ENCODE results near the gene CST7.

The CST7 gene

DNA sequence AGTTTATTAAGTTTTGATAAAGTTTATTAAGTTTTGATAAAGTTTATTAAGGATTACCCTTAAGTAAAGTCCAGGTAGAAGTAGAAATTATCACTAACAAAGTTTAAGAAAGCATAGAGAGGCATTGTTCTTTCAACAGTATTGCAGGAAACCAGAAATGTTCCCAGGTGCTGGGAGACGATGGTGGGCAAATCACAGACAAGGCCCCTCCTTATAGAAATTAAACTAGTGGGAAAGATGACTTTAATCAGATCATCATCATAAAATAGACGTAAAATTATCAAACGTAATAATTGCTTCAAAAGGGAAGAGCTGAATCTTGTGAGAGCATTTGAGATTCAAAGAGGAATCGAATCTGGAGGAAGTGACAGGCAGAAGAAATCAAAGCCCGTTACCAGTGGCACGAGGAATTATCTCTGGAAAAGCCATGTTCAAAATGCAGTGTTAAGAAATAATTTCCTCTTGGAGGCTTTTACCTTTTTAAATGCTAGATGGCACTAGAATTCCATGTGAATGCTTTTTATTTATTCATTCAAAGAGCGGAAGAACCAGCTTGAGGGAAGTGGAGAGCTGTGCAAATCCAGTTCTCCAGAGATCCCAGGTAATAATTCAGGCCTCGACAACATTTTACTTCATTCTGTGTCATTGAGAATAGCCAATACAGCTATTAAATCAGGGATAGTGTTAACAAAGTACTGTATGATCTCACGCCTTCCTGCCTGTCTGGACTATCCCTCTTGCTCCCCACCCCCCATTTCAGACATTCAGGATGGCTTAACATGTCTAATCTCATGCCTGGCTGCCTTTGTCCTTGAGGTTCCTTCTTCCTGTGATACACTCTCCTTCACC lies 44.5 kb downstream of the CST7 start:
- Histone ChIP-seq H3K27ac (ENCODE audit: low read length) (peak overlapping the region; percentile 69; the same call in 1 of the 2 replicates), H2AFZ (ENCODE audit: low read length) (peak overlapping the region; percentile 50)

DNA sequence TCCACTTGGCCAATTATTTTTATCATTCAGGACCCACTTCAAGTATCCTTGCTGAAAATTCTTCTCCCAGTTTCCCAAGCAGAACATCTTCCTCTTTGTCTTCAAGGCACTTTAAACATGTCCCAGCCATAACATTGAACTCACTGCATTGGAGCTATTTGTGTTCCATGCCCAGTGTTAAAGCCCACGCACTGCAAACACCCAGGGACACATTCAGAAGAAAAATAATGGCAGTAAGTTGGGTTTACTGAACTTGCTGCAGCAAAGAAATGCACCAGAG lies 45.1 kb downstream of the CST7 start:
- Histone ChIP-seq H3K9me3 (replicated peaks; ENCODE audit: insufficient read depth, low read length) (no peaks in the 10 kb centered on the region), H3K4me1 (ENCODE audit: low read length) (peaks cover 31% of the 10 kb centered on the region), H3K79me2 (ENCODE audit: low read length) (peaks cover 33% of the 10 kb centered on the region), H3K4me3 (ENCODE audit: low read length) (no peak overlapping the region), H4K20me1 (ENCODE audit: insufficient read depth, low read length) (no peaks in the 10 kb centered on the region), H3K27ac (ENCODE audit: low read length) (no peak overlapping the region), H3F3A (ENCODE audit: insufficient read depth, low read length) (no peaks in the 10 kb centered on the region), H3K9me2 (replicated peaks; ENCODE audit: insufficient read depth, low read length) (no peaks in the 10 kb centered on the region), H3K27me3 (replicated peaks; ENCODE audit: insufficient read depth, low read length) (no peaks in the 10 kb centered on the region), H2AFZ (ENCODE audit: low read length) (no peak overlapping the region), H3K9ac (ENCODE audit: low read length) (no peak overlapping the region), H3K36me3 (replicated peaks; ENCODE audit: insufficient read depth, low read length) (no peaks in the 10 kb centered on the region), H3K4me2 (ENCODE audit: low read depth, low read length) (no peak overlapping the region)
- TF ChIP-seq, protein P1, sequence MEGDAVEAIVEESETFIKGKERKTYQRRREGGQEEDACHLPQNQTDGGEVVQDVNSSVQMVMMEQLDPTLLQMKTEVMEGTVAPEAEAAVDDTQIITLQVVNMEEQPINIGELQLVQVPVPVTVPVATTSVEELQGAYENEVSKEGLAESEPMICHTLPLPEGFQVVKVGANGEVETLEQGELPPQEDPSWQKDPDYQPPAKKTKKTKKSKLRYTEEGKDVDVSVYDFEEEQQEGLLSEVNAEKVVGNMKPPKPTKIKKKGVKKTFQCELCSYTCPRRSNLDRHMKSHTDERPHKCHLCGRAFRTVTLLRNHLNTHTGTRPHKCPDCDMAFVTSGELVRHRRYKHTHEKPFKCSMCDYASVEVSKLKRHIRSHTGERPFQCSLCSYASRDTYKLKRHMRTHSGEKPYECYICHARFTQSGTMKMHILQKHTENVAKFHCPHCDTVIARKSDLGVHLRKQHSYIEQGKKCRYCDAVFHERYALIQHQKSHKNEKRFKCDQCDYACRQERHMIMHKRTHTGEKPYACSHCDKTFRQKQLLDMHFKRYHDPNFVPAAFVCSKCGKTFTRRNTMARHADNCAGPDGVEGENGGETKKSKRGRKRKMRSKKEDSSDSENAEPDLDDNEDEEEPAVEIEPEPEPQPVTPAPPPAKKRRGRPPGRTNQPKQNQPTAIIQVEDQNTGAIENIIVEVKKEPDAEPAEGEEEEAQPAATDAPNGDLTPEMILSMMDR (IDR thresholded peaks at IDR 0.05; ENCODE audit: low read length), result no peak
- TF ChIP-seq EZH2 (optimal IDR thresholded peaks at IDR 0.05; ENCODE audit: low read depth, low read length), result no peak
- TF ChIP-seq EZH2phosphoT487 (IDR thresholded peaks at IDR 0.05; ENCODE audit: low read length), result no peak
- no peak for DNase-seq

More for the DNA sequence above, 44.5 kb downstream of the CST7 start:
- Histone ChIP-seq H3K27me3 (replicated peaks; ENCODE audit: insufficient read depth, low read length) (no peaks in the 10 kb centered on the region), H3K36me3 (replicated peaks; ENCODE audit: insufficient read depth, low read length) (no peaks in the 10 kb centered on the region), H3K4me2 (ENCODE audit: low read depth, low read length) (peak overlapping the region; percentile 85), H3K4me3 (ENCODE audit: low read length) (peak overlapping the region; percentile 97), H4K20me1 (ENCODE audit: insufficient read depth, low read length) (no peaks in the 10 kb centered on the region), H3K9ac (ENCODE audit: low read length) (peak overlapping the region; percentile 86), H3K4me1 (ENCODE audit: low read length) (peaks cover 27% of the 10 kb centered on the region), H3F3A (ENCODE audit: insufficient read depth, low read length) (no peaks in the 10 kb centered on the region), H3K9me3 (replicated peaks; ENCODE audit: insufficient read depth, low read length) (no peaks in the 10 kb centered on the region), H3K79me2 (ENCODE audit: low read length) (peaks cover 39% of the 10 kb centered on the region), H3K9me2 (replicated peaks; ENCODE audit: insufficient read depth, low read length) (no peaks in the 10 kb centered on the region)
- peak; percentile 18 for DNase-seq
- TF ChIP-seq EZH2phosphoT487 (IDR thresholded peaks at IDR 0.05; ENCODE audit: low read length), result no peak
- TF ChIP-seq, protein P1 (IDR thresholded peaks at IDR 0.05; ENCODE audit: low read length), result peak; percentile 32

DNA sequence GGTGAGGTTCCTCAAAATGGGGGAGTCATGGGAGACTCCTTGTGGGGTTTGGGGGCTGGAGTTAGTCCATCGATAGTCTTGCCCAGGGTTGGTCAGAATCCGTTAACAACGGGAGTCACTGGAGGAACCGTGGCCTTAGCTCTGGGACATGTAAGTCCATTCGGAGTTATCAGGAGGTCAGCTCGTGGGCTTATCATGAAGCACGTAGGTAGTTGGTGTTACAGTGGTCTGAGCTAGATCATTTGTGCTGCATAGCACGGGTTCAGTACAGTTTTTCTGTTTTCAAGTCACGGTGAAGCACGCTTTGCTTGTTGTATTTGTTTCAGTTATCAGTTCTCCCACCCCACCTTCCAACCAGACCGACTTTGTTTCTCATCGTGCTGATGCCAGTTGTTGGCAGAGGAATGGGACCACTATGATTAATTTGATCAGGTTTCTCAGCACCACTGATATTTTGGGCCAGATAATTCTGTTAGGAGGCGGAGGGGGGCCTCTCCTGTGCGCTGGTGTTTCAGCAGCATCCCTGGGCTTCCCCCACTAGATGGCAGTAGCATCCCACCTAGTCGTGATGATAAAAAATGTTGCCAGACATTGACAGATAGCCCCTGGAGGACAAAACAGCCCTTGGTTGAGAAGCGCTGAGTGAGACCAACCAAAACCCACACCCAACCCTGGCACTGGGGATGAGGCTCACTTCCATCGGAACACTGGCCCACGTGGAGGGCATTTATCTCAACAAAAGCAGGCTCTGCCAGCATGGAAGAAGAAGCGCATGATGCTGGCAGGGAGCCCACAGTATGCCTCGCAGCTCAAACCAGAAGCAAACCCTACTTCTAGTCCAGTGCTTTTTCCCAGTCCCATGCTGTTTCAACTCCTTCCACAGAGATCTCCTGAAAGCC lies 45.6 kb downstream of the CST7 start:
- DNase-seq, result peak; percentile 78
- no peak overlapping the region for H3K4me3 ChIP-seq (ENCODE audit: low read length)
- H3K4me2 ChIP-seq (ENCODE audit: low read depth, low read length), result no peak overlapping the region
- TF ChIP-seq, protein P1 (IDR thresholded peaks at IDR 0.05; ENCODE audit: low read length), result peak; percentile 91
- no peak for TF ChIP-seq EZH2phosphoT487 (IDR thresholded peaks at IDR 0.05; ENCODE audit: low read length)
- TF ChIP-seq EZH2 (optimal IDR thresholded peaks at IDR 0.05; ENCODE audit: low read depth, low read length), result no peak
- H3K9ac ChIP-seq (ENCODE audit: low read length), result no peak overlapping the region
- no peaks in the 10 kb centered on the region for H3K9me2 ChIP-seq (replicated peaks; ENCODE audit: insufficient read depth, low read length)
- H3K9me3 ChIP-seq (replicated peaks; ENCODE audit: insufficient read depth, low read length), result no peaks in the 10 kb centered on the region
- H4K20me1 ChIP-seq (ENCODE audit: insufficient read depth, low read length), result no peaks in the 10 kb centered on the region
- peaks cover 33% of the 10 kb centered on the region for H3K4me1 ChIP-seq (ENCODE audit: low read length)
- peaks cover 27% of the 10 kb centered on the region for H3K79me2 ChIP-seq (ENCODE audit: low read length)
- H3K27me3 ChIP-seq (replicated peaks; ENCODE audit: insufficient read depth, low read length), result no peaks in the 10 kb centered on the region
- no peaks in the 10 kb centered on the region for H3F3A ChIP-seq (ENCODE audit: insufficient read depth, low read length)
- H2AFZ ChIP-seq (ENCODE audit: low read length), result no peak overlapping the region
- H3K27ac ChIP-seq (ENCODE audit: low read length), result no peak overlapping the region
- H3K36me3 ChIP-seq (replicated peaks; ENCODE audit: insufficient read depth, low read length), result no peaks in the 10 kb centered on the region
